Measurements from ENCODE around the gene TGOLN2.

GRCh38 chr2:85347599-85347998 lies 19.8 kb upstream of the TGOLN2 start:
- TF ChIP-seq CTCF (IDR thresholded peaks at IDR 0.05; ENCODE audit: low read depth, low read length, missing input control) (no peak), GABPA (IDR thresholded peaks at IDR 0.05 in 1 of 2, conservative IDR thresholded peaks at IDR 0.05 in 1 of 2) (no peak), REST (IDR thresholded peaks at IDR 0.05) (no peak), ZBTB33 (IDR thresholded peaks at IDR 0.05) (no peak), ATF3 (IDR thresholded peaks at IDR 0.05) (no peak), YY1 (IDR thresholded peaks at IDR 0.05) (no peak), SP1 (IDR thresholded peaks at IDR 0.05) (no peak), MAX (IDR thresholded peaks at IDR 0.05) (no peak), TAF1 (conservative IDR thresholded peaks at IDR 0.05) (no peak)
